Epidermal melanocyte (primary cell): ENCODE measurements around the gene APEX1.
A peak's percentile ranks its signal among the peaks of the same experiment; 100 is the strongest.
"Not testable (repeated sequence)": the region's sequence is repeated elsewhere in the genome, so short reads cannot be mapped to it uniquely, and the experiment has no call there.

Experiments used
- DNase-seq: peaks from one replicate; pipeline ENCODE4 v3.0.0; 2011; ENCODE audit warnings: low spot score; ENCODE audit not compliant: insufficient read length

Gene APEX1

GRCh38 chr14:20435582-20436362, 19.3 kb upstream of the APEX1 start, which contains the start of gene KLHL33:
Gene KLHL33 (minus strand): TSS chr14:20436166. CDS start chr14:20435811, 355 bp downstream.
- DNase-seq, result no peak

DNA sequence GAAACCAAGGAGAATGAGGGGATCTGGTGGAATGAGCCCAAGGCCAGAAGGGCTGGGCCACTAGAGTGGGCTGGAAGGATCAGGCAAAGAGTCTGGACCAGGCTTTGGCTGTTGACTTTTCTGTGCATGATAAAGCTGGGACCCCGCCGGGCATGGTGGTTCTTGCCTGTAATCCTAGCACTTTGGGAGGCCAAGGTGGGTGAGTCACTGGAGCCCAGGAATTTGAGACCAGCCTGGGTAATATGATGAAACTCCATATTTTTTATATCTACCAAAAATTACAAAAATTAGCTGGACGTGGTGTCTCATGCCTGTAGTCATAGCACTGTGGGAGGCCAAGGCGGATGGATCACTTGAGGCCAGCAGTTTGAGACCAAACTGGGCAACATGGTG, 18.7 kb upstream of the APEX1 start:
- no peak for DNase-seq

DNA sequence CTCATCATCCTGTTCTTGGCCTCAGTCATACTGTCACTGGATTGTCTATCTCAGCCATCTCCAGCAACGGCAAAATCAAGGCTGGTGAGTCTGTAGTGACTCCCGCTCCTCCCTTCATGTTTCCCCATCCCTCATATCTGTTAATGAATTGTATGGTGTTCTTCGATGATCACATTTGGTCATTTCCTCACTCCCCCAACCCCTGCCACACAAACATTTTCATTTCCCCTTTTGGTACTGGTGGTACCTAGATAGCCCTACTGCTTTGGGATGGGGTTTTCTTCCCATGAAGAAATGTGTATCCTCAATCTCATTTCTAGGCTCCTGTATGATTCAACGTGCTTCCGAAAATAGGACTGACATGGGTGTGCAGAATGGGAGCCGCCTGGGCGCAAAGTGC, 16.4 kb upstream of the APEX1 start:
- no peak for DNase-seq

DNA sequence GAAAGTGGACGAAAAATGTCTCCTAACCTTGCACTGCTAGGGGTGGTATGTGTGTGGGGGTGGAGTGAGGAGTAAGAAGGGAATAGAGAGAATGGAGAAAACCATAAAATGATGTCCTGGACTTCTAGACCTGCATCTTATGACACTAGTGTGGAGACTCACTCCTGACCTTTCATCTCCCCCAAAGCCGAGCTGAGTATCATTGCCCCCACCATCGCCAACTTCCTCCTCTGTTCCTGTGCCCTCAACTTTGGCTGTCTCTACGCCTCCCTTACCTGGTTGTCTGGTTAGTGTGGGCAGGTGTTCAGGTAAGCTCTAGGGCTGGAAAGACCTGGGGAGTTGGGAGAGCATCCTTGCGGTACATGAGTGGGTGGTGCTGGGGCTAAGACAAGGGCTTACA, 14.6 kb upstream of the APEX1 start:
- no peak for DNase-seq

GRCh38 chr14:20440882-20441281, 14.1 kb upstream of the APEX1 start:
- no peak for DNase-seq

DNA sequence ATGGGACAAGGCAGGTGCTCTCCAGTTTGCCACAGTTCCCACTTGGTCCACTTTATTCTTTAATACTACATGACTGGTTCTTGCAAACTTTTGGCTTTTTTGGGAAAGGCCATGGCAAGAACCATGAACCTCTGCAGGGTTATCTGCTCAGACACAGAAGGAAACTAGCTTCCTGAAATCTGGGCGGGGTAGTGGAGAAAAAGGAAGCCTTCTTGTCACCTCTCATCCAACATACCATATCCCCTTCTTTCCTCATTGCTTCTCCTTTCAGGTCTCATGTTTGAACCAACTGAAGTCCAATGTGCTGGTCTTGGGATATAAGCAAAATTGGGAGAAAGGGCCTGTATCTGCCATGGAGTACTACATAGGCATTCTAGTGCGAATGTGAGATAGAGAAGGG, 13.6 kb upstream of the APEX1 start:
- DNase-seq, result no peak

DNA sequence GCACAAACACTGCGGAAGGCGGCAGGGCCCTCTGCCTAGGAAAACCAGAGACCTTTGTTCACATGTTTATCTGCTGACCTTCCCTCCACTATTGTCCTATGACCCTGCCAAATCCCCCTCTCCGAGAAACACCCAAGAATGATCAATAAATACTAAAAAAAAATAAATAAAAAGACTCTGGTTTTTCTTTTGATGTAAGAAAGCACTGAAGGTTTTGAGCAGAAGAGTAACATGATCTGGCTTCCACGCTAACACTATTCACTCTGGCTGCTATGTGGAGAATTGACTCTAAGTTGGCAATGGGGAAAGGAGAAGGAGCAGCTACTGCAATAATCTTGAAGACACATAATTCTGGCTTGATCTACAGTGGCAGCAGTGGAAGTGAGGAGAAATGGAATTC, 11.4 kb upstream of the APEX1 start:
- DNase-seq, result not testable (repeated sequence)

GRCh38 chr14:20446889-20447288, 8.1 kb upstream of the APEX1 start:
- DNase-seq, result no peak

DNA sequence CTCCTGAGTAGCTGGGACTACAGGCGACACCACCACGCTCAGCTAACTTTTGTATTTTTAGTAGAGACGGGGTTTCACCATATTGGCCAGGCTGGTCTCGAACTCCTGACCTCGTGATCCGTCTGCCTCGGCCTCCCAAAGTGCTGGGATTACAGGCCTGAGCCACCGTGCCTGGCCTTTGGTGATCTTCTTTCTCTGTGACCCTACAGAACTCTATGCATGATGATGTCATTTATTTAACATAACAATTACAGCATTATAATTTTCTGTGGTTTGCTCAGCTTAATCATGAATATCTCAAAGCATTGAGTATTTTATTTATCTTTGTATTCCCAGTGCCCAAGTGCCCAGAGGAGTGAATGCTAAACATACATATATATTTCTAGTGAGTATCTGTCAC, 2.2 kb upstream of the APEX1 start:
- DNase-seq, result not testable (repeated sequence)

DNA sequence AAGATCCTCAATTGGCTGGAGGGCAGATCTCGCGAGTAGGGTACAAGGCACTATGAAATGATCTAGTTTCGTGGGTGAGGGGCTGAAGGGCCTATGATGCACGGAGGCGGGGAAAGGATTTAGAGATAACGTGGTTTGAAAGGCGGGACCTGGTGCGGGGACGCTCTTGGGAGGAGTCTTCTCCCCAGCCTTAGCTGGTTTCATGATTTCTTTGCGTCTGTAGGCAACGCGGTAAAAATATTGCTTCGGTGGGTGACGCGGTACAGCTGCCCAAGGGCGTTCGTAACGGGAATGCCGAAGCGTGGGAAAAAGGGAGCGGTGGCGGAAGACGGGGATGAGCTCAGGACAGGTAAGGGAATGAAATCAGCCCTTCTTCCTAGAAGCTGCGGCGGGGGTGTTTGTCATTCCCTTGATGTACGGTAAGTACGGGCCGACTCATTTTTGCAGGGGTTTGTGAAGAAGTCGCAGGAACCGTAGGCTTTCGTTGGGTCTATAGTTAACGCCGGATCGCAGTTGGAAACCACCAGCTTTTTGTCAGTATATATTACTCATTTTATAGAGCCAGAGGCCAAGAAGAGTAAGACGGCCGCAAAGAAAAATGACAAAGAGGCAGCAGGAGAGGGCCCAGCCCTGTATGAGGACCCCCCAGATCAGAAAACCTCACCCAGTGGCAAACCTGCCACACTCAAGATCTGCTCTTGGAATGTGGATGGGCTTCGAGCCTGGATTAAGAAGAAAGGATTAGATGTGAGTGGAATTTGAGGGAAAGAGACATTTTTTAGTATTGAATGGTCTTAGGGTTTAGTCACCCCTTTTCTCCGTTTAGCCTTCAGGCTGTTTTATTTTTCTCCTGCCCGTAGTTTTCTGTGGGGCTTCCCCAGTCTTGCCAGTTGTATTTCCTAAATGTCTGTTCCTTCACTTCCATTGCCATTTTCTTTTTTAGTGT, 602 bp downstream of the APEX1 start:
- peak; percentile 78 for DNase-seq

DNA sequence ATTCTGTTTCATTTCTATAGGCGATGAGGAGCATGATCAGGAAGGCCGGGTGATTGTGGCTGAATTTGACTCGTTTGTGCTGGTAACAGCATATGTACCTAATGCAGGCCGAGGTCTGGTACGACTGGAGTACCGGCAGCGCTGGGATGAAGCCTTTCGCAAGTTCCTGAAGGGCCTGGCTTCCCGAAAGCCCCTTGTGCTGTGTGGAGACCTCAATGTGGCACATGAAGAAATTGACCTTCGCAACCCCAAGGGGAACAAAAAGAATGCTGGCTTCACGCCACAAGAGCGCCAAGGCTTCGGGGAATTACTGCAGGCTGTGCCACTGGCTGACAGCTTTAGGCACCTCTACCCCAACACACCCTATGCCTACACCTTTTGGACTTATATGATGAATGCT, 1.9 kb downstream of the APEX1 start:
- DNase-seq, result no peak

- no peak for DNase-seq
Measured at GRCh38 chr14:20458031-20458789, 3.2 kb downstream of the APEX1 start.

DNA sequence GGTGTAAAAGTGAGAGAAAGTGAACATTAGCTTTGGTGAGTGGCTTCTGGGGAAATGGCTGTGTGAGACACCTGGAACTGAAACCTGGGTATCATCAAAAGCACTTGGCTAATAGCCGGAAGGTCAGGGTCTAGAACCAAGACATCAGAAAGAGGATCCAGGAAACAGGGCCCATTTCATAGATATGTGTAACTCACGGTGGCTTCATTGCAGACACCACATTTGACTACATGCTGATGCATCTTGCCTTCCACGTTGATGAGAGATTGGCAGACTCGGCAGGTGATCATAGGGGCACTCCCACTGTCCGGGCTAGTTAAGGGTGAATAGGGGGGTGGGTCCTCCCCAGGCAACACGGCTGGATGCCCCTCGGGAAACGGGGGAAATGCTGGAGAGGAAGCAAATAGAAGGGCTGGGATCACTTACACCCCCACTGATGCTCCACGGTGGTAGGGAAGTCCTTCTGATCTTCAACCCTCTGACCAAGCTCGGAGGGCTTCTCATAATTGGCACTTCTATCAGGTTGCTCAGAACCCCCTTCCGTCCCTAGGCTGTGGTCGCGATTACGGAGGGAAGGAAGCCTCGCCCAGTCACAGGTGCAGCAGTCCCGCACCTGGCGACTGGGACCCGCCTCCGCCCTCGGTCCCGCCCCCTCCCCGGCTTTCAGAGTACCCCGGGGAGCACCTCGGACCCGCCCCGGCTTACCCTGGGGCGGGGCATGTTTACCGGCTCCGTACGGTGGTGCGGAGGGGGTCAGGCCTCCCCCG, 5.6 kb downstream of the APEX1 start:
- DNase-seq, result no peak

DNA sequence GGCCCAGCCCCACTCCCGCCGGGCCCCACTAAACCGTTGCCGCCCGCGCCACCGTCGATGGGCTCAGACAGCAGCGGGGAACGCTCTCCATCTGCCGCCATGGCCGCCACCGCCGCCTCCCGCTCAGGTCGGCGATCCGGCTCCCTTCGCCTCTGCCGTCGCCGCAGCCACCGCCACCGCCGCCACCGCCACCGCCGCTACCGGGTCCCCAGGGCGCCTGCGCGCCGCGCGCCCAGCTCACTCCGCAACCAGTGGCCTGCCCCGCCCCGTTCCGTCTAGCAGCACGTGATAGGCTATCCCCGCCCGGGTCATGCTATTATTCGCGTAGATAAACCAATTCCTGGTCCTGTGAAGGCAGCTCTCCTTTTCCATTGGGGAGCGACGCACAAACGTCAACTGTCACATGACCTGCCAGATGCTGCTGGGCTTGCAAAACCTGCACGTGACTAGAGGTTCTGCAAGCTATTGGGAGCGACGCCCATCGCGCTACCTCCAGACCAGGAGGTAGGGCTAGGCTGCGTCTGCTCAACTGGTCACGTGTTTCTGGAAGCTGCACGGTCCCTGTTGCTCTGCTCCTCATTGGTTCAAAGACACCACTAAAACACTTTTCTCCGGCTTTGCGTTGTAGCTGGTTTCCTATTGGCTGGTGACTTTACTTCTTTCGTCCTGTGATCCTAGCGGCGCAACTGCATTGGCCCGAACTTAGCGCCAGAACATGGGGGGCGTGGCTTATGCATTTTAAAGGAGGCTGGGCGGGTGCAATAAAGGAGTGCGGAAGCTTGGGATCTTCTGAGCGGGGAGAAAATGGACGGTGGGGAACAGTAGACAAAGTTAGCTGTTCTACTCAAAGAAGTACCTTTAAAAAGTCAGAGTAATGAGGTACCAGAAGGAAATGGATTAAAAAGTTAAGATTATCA, 6.5 kb downstream of the APEX1 start, which contains the start of gene PIP4P1:
TSS of gene PIP4P1 (minus strand) at position 210 of the 917 bp plus-strand sequence. CDS start at position 101, 109 bp downstream.
- peak; percentile 93 for DNase-seq

DNA sequence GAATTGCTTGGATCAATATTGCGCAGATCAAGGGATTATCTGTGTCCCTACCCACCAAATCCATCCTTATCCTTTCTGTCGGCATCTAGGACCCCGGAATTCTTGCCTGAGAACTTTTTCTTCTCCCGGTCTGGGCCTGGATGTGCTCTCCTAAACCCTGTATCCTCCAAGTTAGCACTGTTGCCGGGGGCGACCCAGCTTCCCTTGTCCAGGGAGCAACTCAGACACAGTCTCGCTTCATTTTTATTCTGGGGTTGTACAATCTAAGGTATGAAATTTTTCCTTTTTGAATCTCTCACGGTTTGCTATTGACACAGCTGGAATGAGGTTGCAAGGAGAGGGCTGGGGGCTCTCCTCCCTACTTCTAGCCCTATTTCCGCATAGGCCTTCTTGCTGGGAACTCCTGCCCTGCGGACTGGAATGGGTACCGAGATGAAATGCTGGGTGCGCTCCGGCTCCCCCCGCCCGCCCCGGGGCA, 13.8 kb downstream of the APEX1 start:
- no peak for DNase-seq

DNA sequence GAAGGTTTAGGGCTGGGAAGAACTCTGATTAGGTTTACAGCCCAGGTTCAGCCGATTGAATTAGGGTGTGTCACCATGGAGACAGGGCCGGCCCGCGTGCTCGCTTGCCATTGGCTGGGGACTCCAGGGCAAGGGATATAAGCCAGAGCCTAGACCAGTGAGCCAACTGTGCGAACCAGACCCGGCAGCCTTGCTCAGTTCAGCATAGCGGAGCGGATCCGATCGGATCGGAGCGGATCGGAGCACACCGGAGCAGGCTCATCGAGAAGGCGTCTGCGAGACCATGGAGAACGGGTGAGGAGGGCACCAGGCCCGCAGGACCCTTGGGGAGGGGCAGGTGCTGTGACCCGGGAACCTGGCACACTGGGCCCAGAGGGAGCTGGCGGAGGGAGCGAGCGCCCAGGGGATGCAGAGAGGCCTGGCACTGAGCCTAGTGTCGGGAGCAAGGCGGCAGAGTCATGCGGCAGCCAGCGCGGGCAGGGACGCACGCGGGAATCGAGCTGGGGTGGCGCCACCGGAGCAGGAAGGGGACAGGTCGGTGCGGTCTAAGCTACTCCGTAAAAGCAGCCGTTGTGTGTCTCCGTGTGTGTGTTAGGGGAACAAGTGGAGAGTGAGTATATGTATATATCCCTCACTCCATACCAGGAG, 14.3 kb downstream of the APEX1 start, which contains the start of gene PNP:
TSS of gene PNP (plus strand) at position 165 of the 648 bp plus-strand sequence. CDS start at position 284, 119 bp downstream.
- peak; percentile 94 for DNase-seq

- no peak for DNase-seq
Measured at GRCh38 chr14:20469890-20470602, 15.0 kb downstream of the APEX1 start.

DNA sequence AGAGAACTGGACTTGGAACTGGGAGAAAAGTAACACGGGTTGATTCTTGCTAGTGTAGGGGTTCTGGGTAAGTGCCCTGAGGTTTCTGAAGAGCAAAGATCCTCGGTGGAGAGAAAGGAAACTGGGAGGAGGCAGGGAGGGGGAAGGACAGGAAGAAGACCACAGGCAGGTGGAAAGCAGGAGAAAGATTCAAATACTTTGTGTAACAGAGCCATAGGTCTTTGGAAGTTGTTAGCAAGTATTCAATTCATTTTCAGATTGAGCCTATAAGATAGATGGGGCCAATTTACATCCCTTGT, 15.5 kb downstream of the APEX1 start:
- DNase-seq, result no peak
